HepG2 (cell line): ENCODE results near the gene NCOR2. TPM values are rescaled to one million over a fixed set of nuclear protein-coding genes. Genes with fewer than 3 reads are reported as not detected.
A peak's percentile ranks its signal among the peaks of the same experiment; 100 is the strongest.

Experiments
- E2F1 ChIP-seq: sonication (generic); formaldehyde crosslinking; IDR thresholded peaks from 2 replicates; pipeline ENCODE4 v1.5.0; 2020; ENCODE audit warnings: missing genetic modification reagents
- HOXA5 ChIP-seq: sonication (generic); formaldehyde crosslinking; IDR thresholded peaks from 2 replicates; pipeline ENCODE4 v1.4.0; 2020; ENCODE audit warnings: missing genetic modification reagents
- ISL2 ChIP-seq: sonication (generic); formaldehyde crosslinking; IDR thresholded peaks from 2 replicates; pipeline ENCODE4 v1.5.0; 2020; ENCODE audit warnings: missing genetic modification reagents
- KDM2A ChIP-seq: sonication (generic); formaldehyde crosslinking; IDR thresholded peaks from 2 replicates; pipeline ENCODE4 v1.4.0; 2020; ENCODE audit warnings: low read depth, missing genetic modification reagents, borderline replicate concordance
- NR2F2 ChIP-seq: IDR thresholded peaks from 2 replicates; pipeline ENCODE4 v1.6.1; 2012; ENCODE audit warnings: low read depth, inconsistent platforms, borderline replicate concordance
- PATZ1 ChIP-seq: sonication (generic); formaldehyde crosslinking; IDR thresholded peaks from 2 replicates; pipeline ENCODE4 v1.4.0; 2020; ENCODE audit warnings: missing genetic modification reagents
- PCBP2 ChIP-seq: fragments of 200-400 bp; formaldehyde crosslinking; optimal IDR thresholded peaks from 2 replicates; pipeline ENCODE3; 2018; ENCODE audit warnings: low read length, low read depth; ENCODE audit not compliant: poor library complexity, severe bottlenecking
- PHF8 ChIP-seq: sonication (generic); formaldehyde crosslinking; IDR thresholded peaks from 2 replicates; pipeline ENCODE4 v1.5.0; 2020; ENCODE audit warnings: missing genetic modification reagents
- SALL1 ChIP-seq: sonication (generic); formaldehyde crosslinking; IDR thresholded peaks from 2 replicates; pipeline ENCODE4 v1.8.0; 2022; ENCODE audit warnings: mild to moderate bottlenecking, missing genetic modification reagents
- SKI ChIP-seq: fragments of 450-650 bp; IDR thresholded peaks from one replicate; pipeline ENCODE4 v1.6.1; 2018; ENCODE audit warnings: mild to moderate bottlenecking; ENCODE audit not compliant: partially characterized antibody
- SPEN ChIP-seq: sonication (generic); formaldehyde crosslinking; IDR thresholded peaks from 2 replicates; pipeline ENCODE4 v1.5.1; 2020; ENCODE audit warnings: low read depth, mild to moderate bottlenecking, missing genetic modification reagents
- STAT6 ChIP-seq: sonication (generic); formaldehyde crosslinking; IDR thresholded peaks from 2 replicates; pipeline ENCODE4 v1.4.0; 2020; ENCODE audit warnings: missing genetic modification reagents, mild to moderate bottlenecking, borderline replicate concordance
- TFDP1 ChIP-seq: IDR thresholded peaks from 2 replicates; pipeline ENCODE4 v1.6.1; 2016; ENCODE audit warnings: missing compliant biosample characterization, missing genetic modification reagents, borderline replicate concordance
- ZBTB38 ChIP-seq: sonication (generic); formaldehyde crosslinking; IDR thresholded peaks from 2 replicates; pipeline ENCODE4 v1.5.1; 2020; ENCODE audit warnings: mild to moderate bottlenecking, missing genetic modification reagents
- ZBTB42 ChIP-seq: sonication (generic); formaldehyde crosslinking; IDR thresholded peaks from 2 replicates; pipeline ENCODE4 v1.5.0; 2020; ENCODE audit warnings: mild to moderate bottlenecking, missing genetic modification reagents
- ZC3H13 ChIP-seq: sonication (generic); formaldehyde crosslinking; IDR thresholded peaks from 2 replicates; pipeline ENCODE4 v1.8.1; 2023; ENCODE audit warnings: mild to moderate bottlenecking, missing genetic modification reagents, moderate library complexity
- ZKSCAN8 ChIP-seq: IDR thresholded peaks from 2 replicates; pipeline ENCODE4 v1.6.1; 2016; ENCODE audit warnings: borderline replicate concordance, missing genetic modification reagents, missing compliant biosample characterization
- ZNF34 ChIP-seq: sonication (generic); formaldehyde crosslinking; IDR thresholded peaks from 2 replicates; pipeline ENCODE4 v1.4.0; 2020; ENCODE audit warnings: mild to moderate bottlenecking, missing genetic modification reagents, borderline replicate concordance
- ZNF362 ChIP-seq: sonication (generic); formaldehyde crosslinking; IDR thresholded peaks from 2 replicates; pipeline ENCODE4 v1.4.0; 2020; ENCODE audit warnings: missing genetic modification reagents, mild to moderate bottlenecking, borderline replicate concordance
- polyA plus RNA-seq, 8 experiments: library from polyadenylated mRNA; depleted of rRNA in 3 of 8; stranded (reverse) in 7 of 8; unstranded in 1 of 8; fragments of >200 nt; fragmentation: Illumina TruSeq in 4 of 8; extraction: Trizol in 4 of 8; gene quantifications; 2 replicates each; pipeline versions ENCODE4 v1.2.1 to v1.2.3, GENCODE V29; 2011 to 2016; ENCODE audit warnings: low read depth in 4 of 8, missing spikeins in 1 of 8, mixed read lengths in 1 of 8; ENCODE audit not compliant: insufficient read depth in 1 of 8
- total RNA-seq, 5 experiments: library from RNA; depleted of rRNA; stranded (reverse); fragments of >200 nt; fragmentation: Illumina TruSeq; extraction: Trizol; gene quantifications; 2 replicates each; pipeline ENCODE4 v1.2.3, GENCODE V29; 2016; ENCODE audit warnings: low read depth in 1 of 5

The NCOR2 gene
- total and polyA plus RNA-seq, 2 of the 13 experiments (the other 11 are each of a cell fraction or from before 2014, with no cell fraction given): 4.5 to 5.7 TPM

GRCh38 chr12:124566161-124566996 lies 1.0 kb downstream of the NCOR2 start (continued):
- TF ChIP-seq TFDP1 (CRISPR knock-in tag) (peak; percentile 13; the same call in 1 of the 2 replicates), ZBTB38 (CRISPR knock-in tag) (no peak), ZNF362 (CRISPR knock-in tag) (0 out of 2 replicates have a peak, but pooled peaks have one; percentile 13), PCBP2 (peak; percentile 36), ZKSCAN8 (no peak), SKI (no peak), KDM2A (CRISPR knock-in tag) (peak; percentile 19), NR2F2 (no peak), ISL2 (CRISPR knock-in tag) (no peak), PHF8 (CRISPR knock-in tag) (peak; percentile 65; the same call in 1 of the 2 replicates), ZC3H13 (CRISPR knock-in tag) (no peak), PATZ1 (peak; percentile 67), SPEN (CRISPR knock-in tag) (0 out of 2 replicates have a peak, but pooled peaks have one; percentile 33), STAT6 (CRISPR knock-in tag) (no peak), ZBTB42 (CRISPR knock-in tag) (no peak), E2F1 (CRISPR knock-in tag) (no peak), SALL1 (CRISPR knock-in tag) (peak; percentile 55), ZNF34 (no peak), HOXA5 (peak; percentile 53; the same call in 1 of the 2 replicates)
